Measurements from ENCODE around the gene GPR141.

The GPR141 gene

GRCh38 chr7:37738321-37738720 is 54.8 kb downstream of the GPR141 start:
- no peaks in the 10 kb centered on the region for H3K9me3 ChIP-seq (ENCODE audit: control insufficient read depth, low read length)
- no peak overlapping the region for H3K4me3 ChIP-seq (ENCODE audit: low read length)
- peaks cover 7% of the 10 kb centered on the region for H3K4me1 ChIP-seq (ENCODE audit: control insufficient read depth, insufficient read depth, low read length)
- H3K9ac ChIP-seq (ENCODE audit: low read length): no peak overlapping the region
- DNase-seq (ENCODE audit: low read depth): no peak
- H3K36me3 ChIP-seq (ENCODE audit: control insufficient read depth, insufficient read depth, low read length, severe bottlenecking): no peaks in the 10 kb centered on the region
- no peaks in the 10 kb centered on the region for H3K27me3 ChIP-seq (replicated peaks; ENCODE audit: control insufficient read depth, insufficient read depth, low read length)

GRCh38 chr7:37740398-37740797 is 56.8 kb downstream of the GPR141 start:
- no peak for DNase-seq (ENCODE audit: low read depth)
- no peaks in the 10 kb centered on the region for H3K9me3 ChIP-seq (ENCODE audit: control insufficient read depth, low read length)
- H3K9ac ChIP-seq (ENCODE audit: low read length): no peak overlapping the region
- no peak overlapping the region for H3K4me3 ChIP-seq (ENCODE audit: low read length)
- peaks cover 7% of the 10 kb centered on the region for H3K4me1 ChIP-seq (ENCODE audit: control insufficient read depth, insufficient read depth, low read length)
- H3K36me3 ChIP-seq (ENCODE audit: control insufficient read depth, insufficient read depth, low read length, severe bottlenecking): no peaks in the 10 kb centered on the region
- H3K27me3 ChIP-seq (replicated peaks; ENCODE audit: control insufficient read depth, insufficient read depth, low read length): no peaks in the 10 kb centered on the region

- Histone ChIP-seq H3K9ac (ENCODE audit: low read length) (no peak overlapping the region), H3K4me1 (ENCODE audit: control insufficient read depth, insufficient read depth, low read length) (peaks cover 7% of the 10 kb centered on the region), H3K27me3 (replicated peaks; ENCODE audit: control insufficient read depth, insufficient read depth, low read length) (no peaks in the 10 kb centered on the region), H3K4me3 (ENCODE audit: low read length) (no peak overlapping the region), H3K9me3 (ENCODE audit: control insufficient read depth, low read length) (no peaks in the 10 kb centered on the region), H3K36me3 (ENCODE audit: control insufficient read depth, insufficient read depth, low read length, severe bottlenecking) (no peaks in the 10 kb centered on the region)
- no peak for DNase-seq (ENCODE audit: low read depth)
Observed at GRCh38 chr7:37741776-37742175, 58.2 kb downstream of the GPR141 start.

GRCh38 chr7:37751096-37751495 is 67.5 kb downstream of the GPR141 start:
- Histone ChIP-seq H3K36me3 (ENCODE audit: control insufficient read depth, insufficient read depth, low read length, severe bottlenecking) (no peaks in the 10 kb centered on the region), H3K27me3 (replicated peaks; ENCODE audit: control insufficient read depth, insufficient read depth, low read length) (no peaks in the 10 kb centered on the region), H3K9me3 (ENCODE audit: control insufficient read depth, low read length) (no peaks in the 10 kb centered on the region), H3K4me3 (ENCODE audit: low read length) (no peak overlapping the region), H3K9ac (ENCODE audit: low read length) (no peak overlapping the region), H3K4me1 (ENCODE audit: control insufficient read depth, insufficient read depth, low read length) (no peaks in the 10 kb centered on the region)
- DNase-seq (ENCODE audit: low read depth): no peak

GRCh38 chr7:37753398-37754050 is 70.0 kb downstream of the GPR141 start:
- no peak overlapping the region for H3K9ac ChIP-seq (ENCODE audit: low read length)

GRCh38 chr7:37756797-37757551 is 73.4 kb downstream of the GPR141 start:
- no peak for DNase-seq (ENCODE audit: low read depth)

More at GRCh38 chr7:37753398-37754050, 70.0 kb downstream of the GPR141 start:
- no peaks in the 10 kb centered on the region for H3K4me1 ChIP-seq (ENCODE audit: control insufficient read depth, insufficient read depth, low read length)
- no peak for DNase-seq (ENCODE audit: low read depth)
- peaks cover under 1% of the 10 kb centered on the region for H3K27me3 ChIP-seq (replicated peaks; ENCODE audit: control insufficient read depth, insufficient read depth, low read length)
- no peak overlapping the region for H3K4me3 ChIP-seq (ENCODE audit: low read length)
- H3K9me3 ChIP-seq (ENCODE audit: control insufficient read depth, low read length): no peaks in the 10 kb centered on the region
- no peaks in the 10 kb centered on the region for H3K36me3 ChIP-seq (ENCODE audit: control insufficient read depth, insufficient read depth, low read length, severe bottlenecking)

GRCh38 chr7:37757563-37757962 is 74.0 kb downstream of the GPR141 start:
- Histone ChIP-seq H3K27me3 (replicated peaks; ENCODE audit: control insufficient read depth, insufficient read depth, low read length) (peaks cover 9% of the 10 kb centered on the region), H3K4me3 (ENCODE audit: low read length) (no peak overlapping the region), H3K9ac (ENCODE audit: low read length) (no peak overlapping the region), H3K36me3 (ENCODE audit: control insufficient read depth, insufficient read depth, low read length, severe bottlenecking) (no peaks in the 10 kb centered on the region), H3K4me1 (ENCODE audit: control insufficient read depth, insufficient read depth, low read length) (no peaks in the 10 kb centered on the region), H3K9me3 (ENCODE audit: control insufficient read depth, low read length) (no peaks in the 10 kb centered on the region)
- no peak for DNase-seq (ENCODE audit: low read depth)

More at GRCh38 chr7:37756797-37757551, 73.4 kb downstream of the GPR141 start:
- H3K27me3 ChIP-seq (replicated peaks; ENCODE audit: control insufficient read depth, insufficient read depth, low read length): peaks cover 9% of the 10 kb centered on the region
- no peaks in the 10 kb centered on the region for H3K9me3 ChIP-seq (ENCODE audit: control insufficient read depth, low read length)
- H3K9ac ChIP-seq (ENCODE audit: low read length): no peak overlapping the region
- no peaks in the 10 kb centered on the region for H3K4me1 ChIP-seq (ENCODE audit: control insufficient read depth, insufficient read depth, low read length)
- no peaks in the 10 kb centered on the region for H3K36me3 ChIP-seq (ENCODE audit: control insufficient read depth, insufficient read depth, low read length, severe bottlenecking)
- H3K4me3 ChIP-seq (ENCODE audit: low read length): no peak overlapping the region

GRCh38 chr7:37758501-37759045 is 75.0 kb downstream of the GPR141 start:
- Histone ChIP-seq H3K4me3 (ENCODE audit: low read length) (no peak overlapping the region), H3K27me3 (replicated peaks; ENCODE audit: control insufficient read depth, insufficient read depth, low read length) (peaks cover 9% of the 10 kb centered on the region), H3K9me3 (ENCODE audit: control insufficient read depth, low read length) (no peaks in the 10 kb centered on the region), H3K9ac (ENCODE audit: low read length) (no peak overlapping the region), H3K4me1 (ENCODE audit: control insufficient read depth, insufficient read depth, low read length) (no peaks in the 10 kb centered on the region), H3K36me3 (ENCODE audit: control insufficient read depth, insufficient read depth, low read length, severe bottlenecking) (no peaks in the 10 kb centered on the region)
- DNase-seq (ENCODE audit: low read depth): no peak

- no peak for DNase-seq (ENCODE audit: low read depth)
- H3K9me3 ChIP-seq (ENCODE audit: control insufficient read depth, low read length): no peaks in the 10 kb centered on the region
- H3K36me3 ChIP-seq (ENCODE audit: control insufficient read depth, insufficient read depth, low read length, severe bottlenecking): no peaks in the 10 kb centered on the region
- H3K9ac ChIP-seq (ENCODE audit: low read length): no peak overlapping the region
- peaks cover 9% of the 10 kb centered on the region for H3K27me3 ChIP-seq (replicated peaks; ENCODE audit: control insufficient read depth, insufficient read depth, low read length)
- no peak overlapping the region for H3K4me3 ChIP-seq (ENCODE audit: low read length)
- no peaks in the 10 kb centered on the region for H3K4me1 ChIP-seq (ENCODE audit: control insufficient read depth, insufficient read depth, low read length)
Observed at GRCh38 chr7:37759526-37759925, 76.0 kb downstream of the GPR141 start.

- no peak overlapping the region for H3K4me3 ChIP-seq (ENCODE audit: low read length)
- no peaks in the 10 kb centered on the region for H3K9me3 ChIP-seq (ENCODE audit: control insufficient read depth, low read length)
- no peak for DNase-seq (ENCODE audit: low read depth)
- H3K27me3 ChIP-seq (replicated peaks; ENCODE audit: control insufficient read depth, insufficient read depth, low read length): peaks cover 9% of the 10 kb centered on the region
- H3K4me1 ChIP-seq (ENCODE audit: control insufficient read depth, insufficient read depth, low read length): no peaks in the 10 kb centered on the region
- no peak overlapping the region for H3K9ac ChIP-seq (ENCODE audit: low read length)
- H3K36me3 ChIP-seq (ENCODE audit: control insufficient read depth, insufficient read depth, low read length, severe bottlenecking): no peaks in the 10 kb centered on the region
Observed at GRCh38 chr7:37765421-37765829, 81.9 kb downstream of the GPR141 start.

GRCh38 chr7:37765872-37766525 is 82.4 kb downstream of the GPR141 start:
- no peak overlapping the region for H3K4me3 ChIP-seq (ENCODE audit: low read length)
- no peaks in the 10 kb centered on the region for H3K9me3 ChIP-seq (ENCODE audit: control insufficient read depth, low read length)
- H3K27me3 ChIP-seq (replicated peaks; ENCODE audit: control insufficient read depth, insufficient read depth, low read length): peaks cover 8% of the 10 kb centered on the region
- DNase-seq (ENCODE audit: low read depth): no peak
- H3K4me1 ChIP-seq (ENCODE audit: control insufficient read depth, insufficient read depth, low read length): no peaks in the 10 kb centered on the region
- no peak overlapping the region for H3K9ac ChIP-seq (ENCODE audit: low read length)
- no peaks in the 10 kb centered on the region for H3K36me3 ChIP-seq (ENCODE audit: control insufficient read depth, insufficient read depth, low read length, severe bottlenecking)

Measured in adipocyte (in vitro differentiated cells).